ENCODE data around the gene LRRC8D. TPM values are rescaled to one million over a fixed set of nuclear protein-coding genes. Genes with fewer than 3 reads are reported as not detected.

The LRRC8D gene
- total and polyA plus RNA-seq, 2 experiments from 2014 or later: 23.6 to 48.8 TPM

GRCh38 chr1:89843273-89844130 lies 22.7 kb downstream of the LRRC8D start:
- Histone ChIP-seq H3K36me3 (ENCODE audit: insufficient read depth) (peaks cover 6% of the 10 kb centered on the region; the same call in 1 of the 2 replicates), H3K79me2 (replicated peaks; ENCODE audit: insufficient read depth) (peaks cover 71% of the 10 kb centered on the region), H3K4me3 (peak overlapping the region; percentile 77), H3K27ac (ENCODE audit: low read depth) (peak overlapping the region; percentile 71; the same call in 1 of the 2 replicates), H4K20me1 (replicated peaks; ENCODE audit: insufficient read depth) (peaks cover 16% of the 10 kb centered on the region; the same call in 1 of the 2 replicates), H3K4me2 (peak overlapping the region; percentile 82), H3K27me3 (ENCODE audit: insufficient read depth) (no peaks in the 10 kb centered on the region), H3F3A (replicated peaks; ENCODE audit: low read depth) (no peaks in the 10 kb centered on the region; the same call in 1 of the 2 replicates), H3K9me2 (ENCODE audit: insufficient read depth) (no peaks in the 10 kb centered on the region), H3K4me1 (ENCODE audit: insufficient read depth) (peaks cover 44% of the 10 kb centered on the region), H2AFZ (peak overlapping the region; percentile 86)
- Mint-ChIP-seq H3K9me3 (no peaks in the 10 kb centered on the region), H3K4me3 (peak overlapping the region; percentile 84), H3K36me3 (ENCODE audit: low read depth) (peaks cover 43% of the 10 kb centered on the region), H3K27me3 (ENCODE audit: insufficient read depth, low read depth, poor library complexity) (peaks cover 13% of the 10 kb centered on the region), H3K27ac (peak overlapping the region; percentile 88), H3K4me1 (peaks cover 52% of the 10 kb centered on the region)
- ATAC-seq (peak; percentile 87), DNase-seq (ENCODE audit: low spot score) (peak; percentile 86)
- TF ChIP-seq STAT1 (IDR thresholded peaks at IDR 0.05; ENCODE audit: unreplicated experiment) (no peak), JUNB (IDR thresholded peaks at IDR 0.05; ENCODE audit: unreplicated experiment) (no peak), ZNF462 (CRISPR knock-in tag; IDR thresholded peaks at IDR 0.05) (no peak), POLR2AphosphoS5 (IDR thresholded peaks at IDR 0.05; ENCODE audit: low read depth) (no peak), EZH2 (IDR thresholded peaks at IDR 0.05; ENCODE audit: low read depth, unreplicated experiment) (no peak), ZNF114 (CRISPR knock-in tag; IDR thresholded peaks at IDR 0.05) (no peak), CTCF (conservative IDR thresholded peaks at IDR 0.05; ENCODE audit: low read depth in 2 of 2) (peak; percentile 46 to 58), CREB1 (CRISPR knock-in tag; IDR thresholded peaks at IDR 0.05; ENCODE audit: low read depth) (peak; percentile 40; the same call in 1 of the 2 replicates), ZNF331 (CRISPR knock-in tag; IDR thresholded peaks at IDR 0.05; ENCODE audit: low read depth) (no peak), EZH2phosphoT487 (IDR thresholded peaks at IDR 0.05; ENCODE audit: unreplicated experiment) (no peak), NANOG (IDR thresholded peaks at IDR 0.05; ENCODE audit: borderline replicate concordance) (no peak)
- TF ChIP-seq, protein P1, sequence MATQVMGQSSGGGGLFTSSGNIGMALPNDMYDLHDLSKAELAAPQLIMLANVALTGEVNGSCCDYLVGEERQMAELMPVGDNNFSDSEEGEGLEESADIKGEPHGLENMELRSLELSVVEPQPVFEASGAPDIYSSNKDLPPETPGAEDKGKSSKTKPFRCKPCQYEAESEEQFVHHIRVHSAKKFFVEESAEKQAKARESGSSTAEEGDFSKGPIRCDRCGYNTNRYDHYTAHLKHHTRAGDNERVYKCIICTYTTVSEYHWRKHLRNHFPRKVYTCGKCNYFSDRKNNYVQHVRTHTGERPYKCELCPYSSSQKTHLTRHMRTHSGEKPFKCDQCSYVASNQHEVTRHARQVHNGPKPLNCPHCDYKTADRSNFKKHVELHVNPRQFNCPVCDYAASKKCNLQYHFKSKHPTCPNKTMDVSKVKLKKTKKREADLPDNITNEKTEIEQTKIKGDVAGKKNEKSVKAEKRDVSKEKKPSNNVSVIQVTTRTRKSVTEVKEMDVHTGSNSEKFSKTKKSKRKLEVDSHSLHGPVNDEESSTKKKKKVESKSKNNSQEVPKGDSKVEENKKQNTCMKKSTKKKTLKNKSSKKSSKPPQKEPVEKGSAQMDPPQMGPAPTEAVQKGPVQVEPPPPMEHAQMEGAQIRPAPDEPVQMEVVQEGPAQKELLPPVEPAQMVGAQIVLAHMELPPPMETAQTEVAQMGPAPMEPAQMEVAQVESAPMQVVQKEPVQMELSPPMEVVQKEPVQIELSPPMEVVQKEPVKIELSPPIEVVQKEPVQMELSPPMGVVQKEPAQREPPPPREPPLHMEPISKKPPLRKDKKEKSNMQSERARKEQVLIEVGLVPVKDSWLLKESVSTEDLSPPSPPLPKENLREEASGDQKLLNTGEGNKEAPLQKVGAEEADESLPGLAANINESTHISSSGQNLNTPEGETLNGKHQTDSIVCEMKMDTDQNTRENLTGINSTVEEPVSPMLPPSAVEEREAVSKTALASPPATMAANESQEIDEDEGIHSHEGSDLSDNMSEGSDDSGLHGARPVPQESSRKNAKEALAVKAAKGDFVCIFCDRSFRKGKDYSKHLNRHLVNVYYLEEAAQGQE (IDR thresholded peaks at IDR 0.05; ENCODE audit: unreplicated experiment): no peak
